ENCODE data around the gene TIMP3.

Gene TIMP3

GRCh38 chr22:32791056-32791455 is 10.4 kb upstream of the TIMP3 start:
- H3K9me3 ChIP-seq (replicated peaks; ENCODE audit: insufficient read depth, low read length): no peaks in the 10 kb centered on the region
- H3K27me3 ChIP-seq (replicated peaks; ENCODE audit: insufficient read depth, low read length): no peaks in the 10 kb centered on the region
- no peak overlapping the region for H2AFZ ChIP-seq (ENCODE audit: low read length)
- H3K4me3 ChIP-seq (ENCODE audit: low read length): no peak overlapping the region
- no peak overlapping the region for H3K9ac ChIP-seq (ENCODE audit: low read length)
- DNase-seq: no peak
- H3K4me1 ChIP-seq (ENCODE audit: low read length): no peaks in the 10 kb centered on the region
- no peaks in the 10 kb centered on the region for H3K79me2 ChIP-seq (ENCODE audit: low read length)
- H3K36me3 ChIP-seq (replicated peaks; ENCODE audit: insufficient read depth, low read length): no peaks in the 10 kb centered on the region
- no peak for TF ChIP-seq CTCF (IDR thresholded peaks at IDR 0.05; ENCODE audit: low read length)
- TF ChIP-seq EZH2phosphoT487 (IDR thresholded peaks at IDR 0.05; ENCODE audit: low read length): no peak
- TF ChIP-seq EZH2 (optimal IDR thresholded peaks at IDR 0.05; ENCODE audit: low read depth, low read length): no peak
- H3K9me2 ChIP-seq (replicated peaks; ENCODE audit: insufficient read depth, low read length): no peaks in the 10 kb centered on the region
- no peak overlapping the region for H3K27ac ChIP-seq (ENCODE audit: low read length)
- H4K20me1 ChIP-seq (ENCODE audit: insufficient read depth, low read length): no peaks in the 10 kb centered on the region
- no peaks in the 10 kb centered on the region for H3F3A ChIP-seq (ENCODE audit: insufficient read depth, low read length)
- H3K4me2 ChIP-seq (ENCODE audit: low read depth, low read length): no peak overlapping the region

DNA sequence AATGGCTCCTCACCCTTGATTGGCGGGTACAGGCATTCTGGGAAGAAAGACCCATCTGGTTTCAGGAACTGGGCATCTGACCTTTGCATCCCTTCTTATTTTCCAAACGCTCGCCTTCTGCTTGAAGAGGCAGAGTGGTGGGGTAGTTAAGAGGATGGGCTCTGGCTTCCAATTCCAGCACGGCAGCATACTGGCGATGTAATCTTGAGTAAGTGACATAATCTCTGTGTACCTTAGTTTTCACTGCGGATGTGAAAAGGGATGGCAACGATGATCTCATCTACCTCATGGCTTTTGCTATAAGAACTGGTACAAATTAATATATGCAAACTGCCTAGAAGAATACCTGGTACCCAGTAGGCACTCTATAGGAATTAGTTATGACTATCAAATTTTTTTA is 10.0 kb upstream of the TIMP3 start:
- no peak for TF ChIP-seq CTCF (IDR thresholded peaks at IDR 0.05; ENCODE audit: low read length)
- TF ChIP-seq EZH2 (optimal IDR thresholded peaks at IDR 0.05; ENCODE audit: low read depth, low read length): no peak
- TF ChIP-seq EZH2phosphoT487 (IDR thresholded peaks at IDR 0.05; ENCODE audit: low read length): no peak
- H3K4me3 ChIP-seq (ENCODE audit: low read length): no peak overlapping the region
- H3K4me2 ChIP-seq (ENCODE audit: low read depth, low read length): no peak overlapping the region
- H3K27me3 ChIP-seq (replicated peaks; ENCODE audit: insufficient read depth, low read length): no peaks in the 10 kb centered on the region
- H3K4me1 ChIP-seq (ENCODE audit: low read length): no peaks in the 10 kb centered on the region
- no peak overlapping the region for H3K9ac ChIP-seq (ENCODE audit: low read length)
- H3K27ac ChIP-seq (ENCODE audit: low read length): no peak overlapping the region
- H3F3A ChIP-seq (ENCODE audit: insufficient read depth, low read length): no peaks in the 10 kb centered on the region
- H4K20me1 ChIP-seq (ENCODE audit: insufficient read depth, low read length): no peaks in the 10 kb centered on the region
- no peaks in the 10 kb centered on the region for H3K79me2 ChIP-seq (ENCODE audit: low read length)
- no peaks in the 10 kb centered on the region for H3K9me3 ChIP-seq (replicated peaks; ENCODE audit: insufficient read depth, low read length)
- no peak overlapping the region for H2AFZ ChIP-seq (ENCODE audit: low read length)
- no peaks in the 10 kb centered on the region for H3K36me3 ChIP-seq (replicated peaks; ENCODE audit: insufficient read depth, low read length)
- no peaks in the 10 kb centered on the region for H3K9me2 ChIP-seq (replicated peaks; ENCODE audit: insufficient read depth, low read length)
- no peak for DNase-seq

DNA sequence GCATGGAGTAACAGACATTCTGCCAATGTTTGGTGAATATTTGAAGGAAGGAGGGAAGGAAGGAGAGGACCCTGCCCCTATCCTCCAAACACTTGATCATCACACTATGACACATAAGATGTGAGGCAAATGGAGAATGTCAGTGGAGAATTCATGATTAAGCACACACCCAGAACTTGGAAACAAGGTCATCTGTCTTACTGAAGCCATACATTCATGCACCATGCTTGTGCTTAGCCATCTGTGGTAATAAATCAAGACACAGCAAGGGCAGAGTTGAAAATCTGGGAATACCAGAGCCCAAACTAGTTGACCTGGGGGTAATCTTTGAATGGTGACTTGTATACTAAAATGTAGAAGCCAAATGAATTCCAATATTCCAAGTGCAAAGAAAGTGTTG is 7.9 kb upstream of the TIMP3 start:
- no peaks in the 10 kb centered on the region for H3F3A ChIP-seq (ENCODE audit: insufficient read depth, low read length)
- no peak for DNase-seq
- no peak overlapping the region for H3K27ac ChIP-seq (ENCODE audit: low read length)
- no peak overlapping the region for H3K4me3 ChIP-seq (ENCODE audit: low read length)
- no peaks in the 10 kb centered on the region for H3K9me2 ChIP-seq (replicated peaks; ENCODE audit: insufficient read depth, low read length)
- no peak overlapping the region for H3K9ac ChIP-seq (ENCODE audit: low read length)
- H3K4me1 ChIP-seq (ENCODE audit: low read length): no peaks in the 10 kb centered on the region
- no peaks in the 10 kb centered on the region for H3K27me3 ChIP-seq (replicated peaks; ENCODE audit: insufficient read depth, low read length)
- no peak overlapping the region for H2AFZ ChIP-seq (ENCODE audit: low read length)
- no peak for TF ChIP-seq EZH2 (optimal IDR thresholded peaks at IDR 0.05; ENCODE audit: low read depth, low read length)
- TF ChIP-seq CTCF (IDR thresholded peaks at IDR 0.05; ENCODE audit: low read length): no peak
- TF ChIP-seq EZH2phosphoT487 (IDR thresholded peaks at IDR 0.05; ENCODE audit: low read length): no peak
- no peaks in the 10 kb centered on the region for H4K20me1 ChIP-seq (ENCODE audit: insufficient read depth, low read length)
- no peaks in the 10 kb centered on the region for H3K9me3 ChIP-seq (replicated peaks; ENCODE audit: insufficient read depth, low read length)
- no peaks in the 10 kb centered on the region for H3K79me2 ChIP-seq (ENCODE audit: low read length)
- H3K4me2 ChIP-seq (ENCODE audit: low read depth, low read length): no peak overlapping the region
- H3K36me3 ChIP-seq (replicated peaks; ENCODE audit: insufficient read depth, low read length): no peaks in the 10 kb centered on the region

Measured in MM.1S (cell line).